ENCODE measurements around the gene DOCK3. TPM values are rescaled to one million over a fixed set of nuclear protein-coding genes. Genes with fewer than 3 reads are reported as not detected.
"Not testable (repeated sequence)": the region's sequence is repeated elsewhere in the genome, so short reads cannot be mapped to it uniquely, and the experiment has no call there.

DOCK3 gene
- total RNA-seq, 4 donors from 2014 or later = 2.1 to 8.6 (median 2.9) TPM

GRCh38 chr3:50792568-50792967 is 117.8 kb downstream of the DOCK3 start:
- H3K27me3 ChIP-seq = no peaks in the 10 kb centered on the region
- WGBS = 67% methylated on average over 4 of the region's 4 CpGs
- no peak for DNase-seq (ENCODE audit: low spot score in 2 of 2)
- H3K9me3 ChIP-seq = no peaks in the 10 kb centered on the region
- H3K27ac ChIP-seq = no peak overlapping the region
- TF ChIP-seq CTCF (IDR thresholded peaks at IDR 0.05) (no peak), POLR2A (IDR thresholded peaks at IDR 0.05) (no peak), EP300 (IDR thresholded peaks at IDR 0.05) (no peak)
- H3K4me3 ChIP-seq = no peak overlapping the region
- no peaks in the 10 kb centered on the region for H3K36me3 ChIP-seq
- H3K4me1 ChIP-seq = no peaks in the 10 kb centered on the region

- WGBS = 80% methylated on average over 1 of the region's 27 CpGs
- not testable (repeated sequence) for H3K27ac ChIP-seq; H3K36me3 ChIP-seq; H3K4me1 ChIP-seq; H3K9me3 ChIP-seq; DNase-seq (ENCODE audit: low spot score in 2 of 2); H3K27me3 ChIP-seq; H3K4me3 ChIP-seq
Measured at GRCh38 chr3:50803805-50804204, 129.1 kb downstream of the DOCK3 start.

GRCh38 chr3:50804376-50804775 is 129.6 kb downstream of the DOCK3 start:
- H3K4me3 ChIP-seq; H3K4me1 ChIP-seq; H3K36me3 ChIP-seq; H3K9me3 ChIP-seq; DNase-seq (ENCODE audit: low spot score in 2 of 2); H3K27me3 ChIP-seq; H3K27ac ChIP-seq: not testable (repeated sequence)
- 96% methylated on average over 19 of the region's 20 CpGs for WGBS

- Histone ChIP-seq H3K4me1 (no peaks in the 10 kb centered on the region), H3K4me3 (no peak overlapping the region), H3K36me3 (no peaks in the 10 kb centered on the region), H3K27me3 (no peaks in the 10 kb centered on the region), H3K27ac (no peak overlapping the region), H3K9me3 (peaks cover 4% of the 10 kb centered on the region)
- WGBS = 100% methylated on average over 1 of the region's 3 CpGs
- no peak for TF ChIP-seq POLR2AphosphoS5 (IDR thresholded peaks at IDR 0.05)
- no peak for TF ChIP-seq EP300 (IDR thresholded peaks at IDR 0.05)
- no peak for TF ChIP-seq CTCF (IDR thresholded peaks at IDR 0.05)
- TF ChIP-seq POLR2A (IDR thresholded peaks at IDR 0.05) = no peak
- DNase-seq (ENCODE audit: low spot score in 2 of 2) = no peak
Measured at GRCh38 chr3:50805321-50805720, 130.6 kb downstream of the DOCK3 start.

- Histone ChIP-seq H3K4me3 (no peak overlapping the region), H3K27ac (no peak overlapping the region), H3K9me3 (peaks cover 4% of the 10 kb centered on the region), H3K36me3 (no peaks in the 10 kb centered on the region), H3K4me1 (no peaks in the 10 kb centered on the region), H3K27me3 (no peaks in the 10 kb centered on the region)
- WGBS = no CpG with 5 or more reads among the region's 1 CpG
- no peak for TF ChIP-seq CTCF (IDR thresholded peaks at IDR 0.05)
- TF ChIP-seq POLR2A (IDR thresholded peaks at IDR 0.05) = no peak
- TF ChIP-seq POLR2AphosphoS5 (IDR thresholded peaks at IDR 0.05) = no peak
- no peak for TF ChIP-seq EP300 (IDR thresholded peaks at IDR 0.05)
- DNase-seq (ENCODE audit: low spot score in 2 of 2) = no peak
Measured at GRCh38 chr3:50806031-50806430, 131.3 kb downstream of the DOCK3 start.

- Histone ChIP-seq H3K4me3 (no peak overlapping the region), H3K27ac (no peak overlapping the region), H3K27me3 (no peaks in the 10 kb centered on the region), H3K9me3 (peaks cover 4% of the 10 kb centered on the region), H3K36me3 (no peaks in the 10 kb centered on the region), H3K4me1 (no peaks in the 10 kb centered on the region)
- WGBS = 58% methylated on average over 4 of the region's 4 CpGs
- DNase-seq (ENCODE audit: low spot score in 2 of 2) = no peak
- TF ChIP-seq POLR2A (IDR thresholded peaks at IDR 0.05) (no peak), CTCF (IDR thresholded peaks at IDR 0.05) (no peak), POLR2AphosphoS5 (IDR thresholded peaks at IDR 0.05) (no peak), EP300 (IDR thresholded peaks at IDR 0.05) (no peak)
Measured at GRCh38 chr3:50806806-50807205, 132.1 kb downstream of the DOCK3 start.
